K562 (cell line): ENCODE measurements around the gene CTSW. TPM values are rescaled to one million over a fixed set of nuclear protein-coding genes. Genes with fewer than 3 reads are reported as not detected.

Experiments used
- ETV6 ChIP-seq, 3 experiments: fragments of 150-350 bp in 1 of 3; sonication (generic) in 1 of 3; formaldehyde crosslinking in 1 of 3; IDR thresholded peaks; 2 replicates each; pipeline versions ENCODE4 v1.6.1 to v1.8.0; 2014 to 2022; ENCODE audit warnings: borderline replicate concordance in 2 of 3, low read depth in 2 of 3, antibody characterized with exemption in 1 of 3, low read length in 1 of 3, mild to moderate bottlenecking in 1 of 3, missing genetic modification reagents in 1 of 3
- FOXM1 ChIP-seq, 2 experiments: fragments of 450-650 bp in 1 of 2; sonication (generic) in 1 of 2; formaldehyde crosslinking in 1 of 2; IDR thresholded peaks; 2 replicates each; pipeline versions ENCODE4 v1.6.1 to v1.9.0; 2017 to 2022; ENCODE audit warnings: low read depth in 2 of 2, mild to moderate bottlenecking in 2 of 2, missing genetic modification reagents in 1 of 2, moderate library complexity in 1 of 2
- GTF2E2 ChIP-seq: fragments of 200-800 bp; sonication (Bioruptor generic); IDR thresholded peaks from 2 replicates; pipeline ENCODE4 v1.6.1; 2016; ENCODE audit warnings: missing genetic modification characterization, missing compliant biosample characterization
- HDAC8 ChIP-seq: fragments of 450-650 bp; IDR thresholded peaks from 2 replicates; pipeline ENCODE4 v1.6.1; 2016; ENCODE audit warnings: mild to moderate bottlenecking, missing genetic modification characterization, moderate library complexity, missing compliant biosample characterization
- MLLT1 ChIP-seq, 2 experiments: fragments of 450-650 bp; IDR thresholded peaks; 2 replicates each; pipeline ENCODE4 v1.6.1; 2016
- NCOR1 ChIP-seq: fragments of 450-650 bp; IDR thresholded peaks from 2 replicates; pipeline ENCODE4 v1.6.1; 2016; ENCODE audit warnings: mild to moderate bottlenecking, moderate library complexity
- NFYB ChIP-seq: IDR thresholded peaks from 2 replicates; pipeline ENCODE4 v1.6.1; 2011; ENCODE audit warnings: mild to moderate bottlenecking, moderate library complexity; ENCODE audit not compliant: insufficient read length; ENCODE audit errors: extremely low read depth
- NR1H2 ChIP-seq: sonication (generic); formaldehyde crosslinking; IDR thresholded peaks from 2 replicates; pipeline ENCODE4 v1.4.0; 2020; ENCODE audit warnings: mild to moderate bottlenecking, missing genetic modification reagents
- POU5F1 ChIP-seq: fragments of 150-350 bp; IDR thresholded peaks from 2 replicates; pipeline ENCODE4 v1.6.1; 2014; ENCODE audit warnings: borderline replicate concordance, low read length, low read depth, mild to moderate bottlenecking; ENCODE audit not compliant: partially characterized antibody
- RAD21 ChIP-seq, 2 experiments: fragments of 250-450 bp in 1 of 2; fragments of 450-650 bp in 1 of 2; sonication (Bioruptor Pico) in 1 of 2; formaldehyde crosslinking in 1 of 2; IDR thresholded peaks in 1 of 2; conservative IDR thresholded peaks in 1 of 2; 2 replicates each; pipeline versions ENCODE4 v1.4.0 to v1.8.0; 2020 to 2022; ENCODE audit warnings: mild to moderate bottlenecking in 2 of 2, moderate library complexity in 1 of 2
- TCF7 ChIP-seq: sonication (generic); IDR thresholded peaks from 2 replicates; pipeline ENCODE4 v1.6.1; 2016; ENCODE audit warnings: antibody characterized with exemption, borderline replicate concordance
- ZFPM2 ChIP-seq: fragments of 250-450 bp; sonication (Bioruptor Pico); IDR thresholded peaks from 2 replicates; pipeline ENCODE4 v1.5.1; 2022; ENCODE audit warnings: mild to moderate bottlenecking
- ZKSCAN3 ChIP-seq: fragments of 250-450 bp; sonication (Bioruptor Pico); IDR thresholded peaks from 2 replicates; pipeline ENCODE4 v1.4.0; 2020
- ZNF707 ChIP-seq: fragments of 250-450 bp; sonication (Bioruptor Pico); conservative IDR thresholded peaks from 2 replicates; pipeline ENCODE4 v1.8.0; 2022; ENCODE audit warnings: inconsistent platforms, mild to moderate bottlenecking, moderate library complexity
- ZNF76 ChIP-seq: fragments of 250-450 bp; sonication (Bioruptor Pico); IDR thresholded peaks from 2 replicates; pipeline ENCODE4 v1.4.0; 2020; ENCODE audit warnings: mild to moderate bottlenecking, moderate library complexity, borderline replicate concordance
- polyA plus RNA-seq, 8 experiments: library from polyadenylated mRNA; depleted of rRNA in 4 of 8; stranded (reverse) in 5 of 8; unstranded in 3 of 8; fragments of >200 nt; fragmentation: Nextera tagmentation in 2 of 8; fragmentation: Illumina TruSeq in 1 of 8; extraction: Ambion mirVana in 2 of 8; extraction: Trizol in 1 of 8; gene quantifications; 2 replicates each; pipeline versions ENCODE4 v1.2.1 to v1.2.3, GENCODE V29; 2011 to 2014; ENCODE audit warnings: inconsistent platforms in 1 of 8, missing spikeins in 1 of 8
- total RNA-seq, 7 experiments: library from RNA; depleted of rRNA in 6 of 7; stranded (reverse); fragments of >200 nt in 6 of 7; fragmentation: Illumina TruSeq in 2 of 7; extraction: Trizol in 2 of 7; gene quantifications; 2 replicates each; pipeline versions ENCODE4 v1.2.1 to v1.2.3, GENCODE V29; 2011 to 2021; ENCODE audit warnings: low replicate concordance in 1 of 7
- TF ChIP-seq, protein P1 (sequence below): fragments of 450-650 bp; IDR thresholded peaks from 2 replicates; pipeline ENCODE4 v1.6.1; 2017; ENCODE audit warnings: mild to moderate bottlenecking, moderate library complexity
- TF ChIP-seq, protein P2 (sequence below), 2 experiments: fragments of 200-800 bp in 1 of 2; sonication (Bioruptor generic) in 1 of 2; sonication (generic) in 1 of 2; formaldehyde crosslinking in 1 of 2; IDR thresholded peaks in 1 of 2; conservative IDR thresholded peaks in 1 of 2; 2 replicates each; pipeline versions ENCODE4 v1.5.0 to v1.6.1; 2016 to 2020; ENCODE audit warnings: missing compliant biosample characterization in 1 of 2, missing genetic modification characterization in 1 of 2, missing genetic modification reagents in 1 of 2
- TF ChIP-seq, protein P3 (sequence below): fragments of 450-650 bp; IDR thresholded peaks from 2 replicates; pipeline ENCODE4 v1.7.1; 2018; ENCODE audit warnings: mild to moderate bottlenecking, low read depth; ENCODE audit not compliant: partially characterized antibody

Gene CTSW
- total and polyA plus RNA-seq, 9 of the 15 experiments (the other 6 are each of a cell fraction or from before 2014, with no cell fraction given), result 0.04 TPM; not detected in 8

DNA sequence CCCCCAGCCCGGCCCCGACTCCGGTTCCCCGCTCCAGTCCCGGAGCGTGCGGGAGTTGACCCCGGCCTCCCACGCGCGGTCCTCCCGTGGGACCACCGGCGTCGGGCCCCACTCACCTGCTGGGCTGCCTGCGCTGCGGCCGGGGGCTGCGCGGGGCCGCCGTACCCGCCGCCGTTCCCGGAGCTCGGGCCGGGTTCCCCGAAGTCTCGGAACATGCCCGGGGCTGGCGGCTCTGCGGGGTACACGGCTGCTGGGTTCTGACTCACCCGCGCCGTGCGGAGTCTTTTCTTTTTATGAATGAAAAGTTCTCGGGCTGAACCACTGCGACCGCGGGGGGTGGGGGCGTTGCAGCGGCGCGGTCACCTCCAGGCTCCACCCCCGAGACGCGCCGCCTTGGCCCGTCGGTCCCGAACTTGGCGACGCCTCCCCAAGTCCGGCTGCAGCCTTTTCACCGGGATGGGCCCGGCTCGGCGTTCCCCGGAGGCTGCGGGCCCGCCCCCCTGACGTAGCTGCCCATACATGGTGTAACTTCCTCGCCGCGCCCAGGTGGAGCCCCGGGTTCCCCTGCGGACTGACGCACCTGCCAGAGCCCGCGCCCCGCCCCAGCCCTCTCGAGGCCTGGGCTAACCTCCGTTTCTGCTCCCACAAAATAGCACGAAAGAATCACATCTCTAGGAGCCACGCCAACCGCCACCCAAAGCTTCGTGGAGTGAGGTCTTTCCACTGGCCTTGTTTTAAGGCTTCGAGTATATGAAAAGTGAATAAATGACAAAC, 20.7 kb downstream of the CTSW start, which contains the start of gene FOSL1 (continued):
- TF ChIP-seq HDAC8 (tag) (no peak), MLLT1 (IDR thresholded peaks at IDR 0.05) (no peak), ETV6 (IDR thresholded peaks at IDR 0.05; ENCODE audit: borderline replicate concordance in 1 of 2, low read depth in 2 of 2, low read length in 1 of 2) (no peak), ETV6 (CRISPR knock-in tag; IDR thresholded peaks at IDR 0.05; ENCODE audit: borderline replicate concordance) (peak; percentile 17; the same call in 1 of the 2 replicates), POU5F1 (no peak), ZNF707 (no peak), GTF2E2 (peak; percentile 75), NR1H2 (CRISPR knock-in tag) (no peak), ZKSCAN3 (CRISPR knock-in tag) (no peak), ZFPM2 (CRISPR knock-in tag) (no peak), ZNF76 (CRISPR knock-in tag) (no peak), NCOR1 (peak; percentile 53), RAD21 (CRISPR knock-in tag; conservative IDR thresholded peaks at IDR 0.05 in 1 of 2, IDR thresholded peaks at IDR 0.05 in 1 of 2) (0 out of 4 replicates have a peak, but pooled peaks of 1 of the 2 experiments have one; percentile 7), NFYB (no peak), FOXM1 (IDR thresholded peaks at IDR 0.05; ENCODE audit: low read depth) (no peak), FOXM1 (CRISPR knock-in tag; IDR thresholded peaks at IDR 0.05; ENCODE audit: low read depth) (no peak; the same call in 1 of the 2 replicates), TCF7 (no peak)
- TF ChIP-seq, protein P1, sequence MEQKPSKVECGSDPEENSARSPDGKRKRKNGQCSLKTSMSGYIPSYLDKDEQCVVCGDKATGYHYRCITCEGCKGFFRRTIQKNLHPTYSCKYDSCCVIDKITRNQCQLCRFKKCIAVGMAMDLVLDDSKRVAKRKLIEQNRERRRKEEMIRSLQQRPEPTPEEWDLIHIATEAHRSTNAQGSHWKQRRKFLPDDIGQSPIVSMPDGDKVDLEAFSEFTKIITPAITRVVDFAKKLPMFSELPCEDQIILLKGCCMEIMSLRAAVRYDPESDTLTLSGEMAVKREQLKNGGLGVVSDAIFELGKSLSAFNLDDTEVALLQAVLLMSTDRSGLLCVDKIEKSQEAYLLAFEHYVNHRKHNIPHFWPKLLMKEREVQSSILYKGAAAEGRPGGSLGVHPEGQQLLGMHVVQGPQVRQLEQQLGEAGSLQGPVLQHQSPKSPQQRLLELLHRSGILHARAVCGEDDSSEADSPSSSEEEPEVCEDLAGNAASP, result no peak
- TF ChIP-seq, protein P2, sequence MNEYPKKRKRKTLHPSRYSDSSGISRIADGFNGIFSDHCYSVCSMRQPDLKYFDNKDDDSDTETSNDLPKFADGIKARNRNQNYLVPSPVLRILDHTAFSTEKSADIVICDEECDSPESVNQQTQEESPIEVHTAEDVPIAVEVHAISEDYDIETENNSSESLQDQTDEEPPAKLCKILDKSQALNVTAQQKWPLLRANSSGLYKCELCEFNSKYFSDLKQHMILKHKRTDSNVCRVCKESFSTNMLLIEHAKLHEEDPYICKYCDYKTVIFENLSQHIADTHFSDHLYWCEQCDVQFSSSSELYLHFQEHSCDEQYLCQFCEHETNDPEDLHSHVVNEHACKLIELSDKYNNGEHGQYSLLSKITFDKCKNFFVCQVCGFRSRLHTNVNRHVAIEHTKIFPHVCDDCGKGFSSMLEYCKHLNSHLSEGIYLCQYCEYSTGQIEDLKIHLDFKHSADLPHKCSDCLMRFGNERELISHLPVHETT (CRISPR knock-in tag; conservative IDR thresholded peaks at IDR 0.05 in 1 of 2, IDR thresholded peaks at IDR 0.05 in 1 of 2), result no peak
- TF ChIP-seq, protein P3, sequence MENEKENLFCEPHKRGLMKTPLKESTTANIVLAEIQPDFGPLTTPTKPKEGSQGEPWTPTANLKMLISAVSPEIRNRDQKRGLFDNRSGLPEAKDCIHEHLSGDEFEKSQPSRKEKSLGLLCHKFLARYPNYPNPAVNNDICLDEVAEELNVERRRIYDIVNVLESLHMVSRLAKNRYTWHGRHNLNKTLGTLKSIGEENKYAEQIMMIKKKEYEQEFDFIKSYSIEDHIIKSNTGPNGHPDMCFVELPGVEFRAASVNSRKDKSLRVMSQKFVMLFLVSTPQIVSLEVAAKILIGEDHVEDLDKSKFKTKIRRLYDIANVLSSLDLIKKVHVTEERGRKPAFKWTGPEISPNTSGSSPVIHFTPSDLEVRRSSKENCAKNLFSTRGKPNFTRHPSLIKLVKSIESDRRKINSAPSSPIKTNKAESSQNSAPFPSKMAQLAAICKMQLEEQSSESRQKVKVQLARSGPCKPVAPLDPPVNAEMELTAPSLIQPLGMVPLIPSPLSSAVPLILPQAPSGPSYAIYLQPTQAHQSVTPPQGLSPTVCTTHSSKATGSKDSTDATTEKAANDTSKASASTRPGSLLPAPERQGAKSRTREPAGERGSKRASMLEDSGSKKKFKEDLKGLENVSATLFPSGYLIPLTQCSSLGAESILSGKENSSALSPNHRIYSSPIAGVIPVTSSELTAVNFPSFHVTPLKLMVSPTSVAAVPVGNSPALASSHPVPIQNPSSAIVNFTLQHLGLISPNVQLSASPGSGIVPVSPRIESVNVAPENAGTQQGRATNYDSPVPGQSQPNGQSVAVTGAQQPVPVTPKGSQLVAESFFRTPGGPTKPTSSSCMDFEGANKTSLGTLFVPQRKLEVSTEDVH, result no peak
